AG04450 (cell line): ENCODE measurements around the gene ACTR6. TPM values are rescaled to one million over a fixed set of nuclear protein-coding genes. Genes with fewer than 3 reads are reported as not detected.
"Not testable (repeated sequence)": the region's sequence is repeated elsewhere in the genome, so short reads cannot be mapped to it uniquely, and the experiment has no call there.

Experiments used
- CTCF ChIA-PET: fragments of 300-600, 350-600 bp; formaldehyde crosslinking; extraction: SDS; loops from one replicate; lab custom pipeline; 2022; ENCODE audit warnings: antibody characterized with exemption, inconsistent platforms; lab: Charles Lee
- POLR2A ChIA-PET: fragments of 350-600 bp; formaldehyde crosslinking; extraction: SDS; loops from one replicate; lab custom pipeline; 2021; ENCODE audit warnings: antibody characterized with exemption, inconsistent platforms; lab: Yijun Ruan, JAX
- DNase-seq: peaks from one replicate; pipeline ENCODE4 v3.0.0-alpha.2; 2011; ENCODE audit warnings: low read depth, low spot score
- H3K27ac ChIP-seq: one replicate; pipeline ENCODE4 v1.5.1; 2012; ENCODE audit warnings: low read depth, low read length, control low read depth
- H3K27me3 ChIP-seq: one replicate; pipeline ENCODE4 v1.6.0; 2012; ENCODE audit warnings: low read length; ENCODE audit not compliant: control insufficient read depth, insufficient read depth
- H3K4me3 ChIP-seq: 2 replicates; pipeline ENCODE4 v1.5.1; 2011; ENCODE audit warnings: mild to moderate bottlenecking, low read depth, low read length, control low read depth
- H3K9me3 ChIP-seq: 2 replicates; pipeline ENCODE4 v1.5.1; 2012; ENCODE audit warnings: low read length; ENCODE audit not compliant: control insufficient read depth, insufficient read depth
- polyA plus RNA-seq: library from polyadenylated mRNA; depleted of rRNA; stranded (reverse); fragments of >200 nt; gene quantifications from 2 replicates; pipeline ENCODE4 v1.2.3, GENCODE V29; 2011
- TF ChIP-seq, protein P1 (sequence below): IDR thresholded peaks from 2 replicates; pipeline ENCODE4 v1.5.1; 2011; ENCODE audit warnings: low read depth, low read length, control low read depth, inconsistent platforms

Gene ACTR6
- polyA plus RNA-seq, 1 experiment, result 23.8 TPM

GRCh38 chr12:100216337-100216736, 15.7 kb downstream of the ACTR6 start:
- Histone ChIP-seq H3K27ac (no peak overlapping the region), H3K4me3 (no peak overlapping the region), H3K27me3 (no peaks in the 10 kb centered on the region), H3K9me3 (no peaks in the 10 kb centered on the region)
- ChIA-PET POLR2A (interaction anchor here (0.6 kb wide), 1 partner anchor 126 kb away, joined by 8 read pairs; no protein-coding TSS in a partner anchor), CTCF (no interaction called here)
- DNase-seq, result no peak
- TF ChIP-seq, protein P1, sequence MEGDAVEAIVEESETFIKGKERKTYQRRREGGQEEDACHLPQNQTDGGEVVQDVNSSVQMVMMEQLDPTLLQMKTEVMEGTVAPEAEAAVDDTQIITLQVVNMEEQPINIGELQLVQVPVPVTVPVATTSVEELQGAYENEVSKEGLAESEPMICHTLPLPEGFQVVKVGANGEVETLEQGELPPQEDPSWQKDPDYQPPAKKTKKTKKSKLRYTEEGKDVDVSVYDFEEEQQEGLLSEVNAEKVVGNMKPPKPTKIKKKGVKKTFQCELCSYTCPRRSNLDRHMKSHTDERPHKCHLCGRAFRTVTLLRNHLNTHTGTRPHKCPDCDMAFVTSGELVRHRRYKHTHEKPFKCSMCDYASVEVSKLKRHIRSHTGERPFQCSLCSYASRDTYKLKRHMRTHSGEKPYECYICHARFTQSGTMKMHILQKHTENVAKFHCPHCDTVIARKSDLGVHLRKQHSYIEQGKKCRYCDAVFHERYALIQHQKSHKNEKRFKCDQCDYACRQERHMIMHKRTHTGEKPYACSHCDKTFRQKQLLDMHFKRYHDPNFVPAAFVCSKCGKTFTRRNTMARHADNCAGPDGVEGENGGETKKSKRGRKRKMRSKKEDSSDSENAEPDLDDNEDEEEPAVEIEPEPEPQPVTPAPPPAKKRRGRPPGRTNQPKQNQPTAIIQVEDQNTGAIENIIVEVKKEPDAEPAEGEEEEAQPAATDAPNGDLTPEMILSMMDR, result no peak

DNA sequence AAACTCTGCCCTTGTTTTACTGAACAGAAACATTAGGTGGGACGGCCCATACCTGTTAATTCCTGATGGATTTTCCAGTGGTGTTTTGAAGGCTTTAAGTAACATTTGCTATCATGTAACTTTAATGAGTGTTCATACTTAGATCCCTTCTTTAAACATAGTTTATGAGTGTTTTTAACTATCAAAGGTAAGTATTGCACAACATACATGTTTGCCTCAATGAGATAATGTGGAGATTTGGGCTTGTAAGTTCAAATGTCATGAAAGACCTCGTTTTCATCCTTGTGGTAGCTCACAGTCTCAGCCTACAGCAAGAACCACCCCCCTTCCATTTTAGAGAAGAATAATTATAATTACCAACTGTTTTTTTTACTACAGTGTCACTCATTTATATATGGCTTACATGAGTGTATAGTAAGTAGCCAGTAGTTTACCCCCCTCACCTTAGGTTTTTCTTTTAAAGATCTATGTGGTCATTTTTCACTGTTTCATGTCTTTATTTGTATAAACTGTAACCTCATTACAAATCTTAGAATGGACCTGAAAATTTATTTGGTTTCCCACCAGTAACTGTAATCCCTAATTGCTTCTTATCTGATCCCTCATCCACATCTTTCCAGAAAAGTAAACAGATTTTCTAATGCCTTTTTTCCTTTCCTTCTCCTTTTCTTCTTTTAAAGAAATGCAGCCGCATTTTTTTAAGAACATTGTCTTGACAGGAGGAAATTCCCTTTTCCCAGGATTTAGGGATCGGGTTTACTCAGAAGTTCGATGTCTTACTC, 18.9 kb downstream of the ACTR6 start:
- ChIA-PET POLR2A (no interaction called here), CTCF (no interaction called here)
- H3K27ac ChIP-seq, result no peak overlapping the region
- no peaks in the 10 kb centered on the region for H3K9me3 ChIP-seq
- TF ChIP-seq, protein P1, result no peak
- H3K4me3 ChIP-seq, result no peak overlapping the region
- no peak for DNase-seq
- no peaks in the 10 kb centered on the region for H3K27me3 ChIP-seq

GRCh38 chr12:100221523-100221922, 20.9 kb downstream of the ACTR6 start:
- ChIA-PET CTCF (interaction anchor here (0.6 to 1.8 kb wide), 2 partner anchors 13 to 441 kb away, joined by 4 to 8 read pairs; no protein-coding TSS in a partner anchor), POLR2A (no interaction called here)
- DNase-seq, result no peak
- Histone ChIP-seq H3K4me3 (no peak overlapping the region), H3K9me3 (no peaks in the 10 kb centered on the region), H3K27ac (no peak overlapping the region), H3K27me3 (no peaks in the 10 kb centered on the region)
- TF ChIP-seq, protein P1, result no peak

DNA sequence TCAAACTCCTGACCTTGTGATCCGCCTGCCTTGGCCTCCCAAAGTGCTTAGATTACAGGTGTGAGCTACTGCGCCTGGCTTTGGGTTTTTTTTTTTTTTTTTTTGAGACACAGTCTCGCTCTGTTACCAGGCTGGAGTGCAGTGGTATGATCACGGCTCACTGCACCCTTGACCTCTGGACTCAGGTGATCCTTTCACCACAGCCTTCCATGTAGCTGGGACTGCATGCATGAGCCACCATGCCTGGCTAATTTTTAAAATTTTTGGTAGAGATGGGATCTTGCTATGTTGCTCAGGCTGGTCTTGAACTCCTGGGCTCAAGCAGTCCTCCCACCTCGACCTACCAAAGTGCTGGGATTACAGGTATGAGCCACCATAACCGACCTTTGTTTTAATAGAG, 21.6 kb downstream of the ACTR6 start:
- CTCF ChIA-PET, result interaction anchor here (1.8 kb wide), 1 partner anchor 13 kb away, joined by 8 read pairs; no protein-coding TSS in a partner anchor
- H3K4me3 ChIP-seq, POLR2A ChIA-PET: not testable (repeated sequence)

GRCh38 chr12:100225491-100225890, 24.9 kb downstream of the ACTR6 start:
- Histone ChIP-seq H3K27me3 (no peaks in the 10 kb centered on the region), H3K9me3 (no peaks in the 10 kb centered on the region), H3K4me3 (no peak overlapping the region), H3K27ac (no peak overlapping the region)
- DNase-seq, result no peak
- ChIA-PET CTCF (interaction anchor here (1.3 to 4.1 kb wide), 2 partner anchors 9 to 70 kb away, joined by 3 to 31 read pairs; no protein-coding TSS in a partner anchor), POLR2A (no interaction called here)
- TF ChIP-seq, protein P1, result no peak

More for the DNA sequence above, 21.6 kb downstream of the ACTR6 start:
- not testable (repeated sequence) for H3K27me3 ChIP-seq, H3K9me3 ChIP-seq, H3K27ac ChIP-seq, DNase-seq
